ENCODE results near the gene C10orf90.

GRCh38 chr10:126663328-126663727 lies 7.2 kb downstream of the C10orf90 start:
- TF ChIP-seq ELF4 (IDR thresholded peaks at IDR 0.05) (no peak), BHLHE40 (IDR thresholded peaks at IDR 0.05; ENCODE audit: borderline replicate concordance) (no peak)

Data from HEK293T (cell line).